Mammary epithelial cell (primary cell): ENCODE measurements around the gene SKAP2.

Source experiments
- CTCF ChIP-seq, 2 donors: IDR thresholded peaks in 1 of 2; conservative IDR thresholded peaks in 1 of 2; 2 replicates each; pipeline ENCODE4 v1.5.1; 2011 to 2012; ENCODE audit warnings: inconsistent platforms in 2 of 2, low read length in 2 of 2, mild to moderate bottlenecking in 2 of 2, control low read depth in 1 of 2, low read depth in 1 of 2; ENCODE audit not compliant: insufficient read depth in 1 of 2; ENCODE audit errors: extremely low read depth in 1 of 2
- EZH2 ChIP-seq: IDR thresholded peaks from 2 replicates; pipeline ENCODE4 v1.6.1; 2012; ENCODE audit warnings: low read length, inconsistent platforms, borderline replicate concordance

DNA sequence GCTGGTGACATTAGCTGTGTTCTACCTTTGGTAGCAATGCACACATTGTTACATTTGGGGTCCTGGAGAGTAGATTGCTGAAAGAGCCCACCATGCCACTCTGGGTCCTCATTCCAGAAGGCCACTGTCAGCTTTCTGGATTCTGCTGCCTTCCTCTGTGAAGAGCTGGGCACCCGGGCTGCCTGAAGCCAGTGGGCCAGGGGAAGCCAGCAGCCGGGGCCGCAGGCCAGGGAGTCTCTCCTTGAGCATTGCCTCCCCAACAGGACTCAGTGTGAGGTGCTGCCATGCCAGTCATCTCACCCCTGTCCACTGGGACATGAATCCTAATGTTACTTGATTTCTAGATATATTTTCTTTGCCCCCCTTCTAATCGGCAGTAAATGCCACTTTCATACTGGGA, 234.0 kb downstream of the SKAP2 start:
- TF ChIP-seq CTCF (conservative IDR thresholded peaks at IDR 0.05 in 1 of 2, IDR thresholded peaks at IDR 0.05 in 1 of 2; ENCODE audit: extremely low read depth in 1 of 2, insufficient read depth in 1 of 2, low read depth in 1 of 2, low read length in 2 of 2), result no peak
- TF ChIP-seq EZH2, result no peak
